Uterus (tissue), 2 donors: Measurements from ENCODE around the gene ACE2.

ENCODE experiments used
- POLR2A ChIP-seq, 2 donors: fragments of 450-650 bp; IDR thresholded peaks; one replicate each; pipeline ENCODE4 v1.6.1; 2016; ENCODE audit warnings: antibody characterized with exemption in 2 of 2, mild to moderate bottlenecking in 1 of 2, moderate library complexity in 1 of 2
- TF ChIP-seq, protein P1 (sequence below), 4 experiments: fragments of 200-600 bp in 2 of 4; fragments of 450-650 bp in 2 of 4; sonication (generic) in 2 of 4; IDR thresholded peaks; one replicate each; pipeline ENCODE4 v1.5.1; 2016 to 2019; ENCODE audit warnings: antibody characterized with exemption in 4 of 4, mild to moderate bottlenecking in 2 of 4, moderate library complexity in 1 of 4

DNA sequence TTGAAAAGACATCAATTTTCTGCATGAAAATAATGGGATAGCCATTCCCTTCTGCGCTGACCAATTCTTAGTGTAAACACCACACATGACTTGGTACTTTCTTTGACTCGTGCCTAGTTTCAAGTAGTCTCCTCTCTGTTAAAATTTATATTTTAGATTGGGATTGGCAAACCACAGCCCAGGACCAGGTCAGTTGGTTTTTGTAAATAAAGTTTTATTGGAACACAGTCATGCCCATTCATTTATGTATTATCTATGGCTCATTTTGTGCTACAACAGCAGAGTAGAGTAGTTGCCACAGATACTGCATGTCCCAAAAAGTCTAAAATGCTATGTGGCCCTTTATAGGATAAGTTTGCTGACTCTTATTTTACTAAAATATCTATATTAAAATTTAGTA, 53.4 kb downstream of the ACE2 start:
- TF ChIP-seq, protein P1, sequence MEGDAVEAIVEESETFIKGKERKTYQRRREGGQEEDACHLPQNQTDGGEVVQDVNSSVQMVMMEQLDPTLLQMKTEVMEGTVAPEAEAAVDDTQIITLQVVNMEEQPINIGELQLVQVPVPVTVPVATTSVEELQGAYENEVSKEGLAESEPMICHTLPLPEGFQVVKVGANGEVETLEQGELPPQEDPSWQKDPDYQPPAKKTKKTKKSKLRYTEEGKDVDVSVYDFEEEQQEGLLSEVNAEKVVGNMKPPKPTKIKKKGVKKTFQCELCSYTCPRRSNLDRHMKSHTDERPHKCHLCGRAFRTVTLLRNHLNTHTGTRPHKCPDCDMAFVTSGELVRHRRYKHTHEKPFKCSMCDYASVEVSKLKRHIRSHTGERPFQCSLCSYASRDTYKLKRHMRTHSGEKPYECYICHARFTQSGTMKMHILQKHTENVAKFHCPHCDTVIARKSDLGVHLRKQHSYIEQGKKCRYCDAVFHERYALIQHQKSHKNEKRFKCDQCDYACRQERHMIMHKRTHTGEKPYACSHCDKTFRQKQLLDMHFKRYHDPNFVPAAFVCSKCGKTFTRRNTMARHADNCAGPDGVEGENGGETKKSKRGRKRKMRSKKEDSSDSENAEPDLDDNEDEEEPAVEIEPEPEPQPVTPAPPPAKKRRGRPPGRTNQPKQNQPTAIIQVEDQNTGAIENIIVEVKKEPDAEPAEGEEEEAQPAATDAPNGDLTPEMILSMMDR (IDR thresholded peaks at IDR 0.05), result no peak
- no peak for TF ChIP-seq POLR2A (IDR thresholded peaks at IDR 0.05)
